ENCODE results near the gene CYB5D1.

- TF ChIP-seq CTCF (IDR thresholded peaks at IDR 0.05; ENCODE audit: low read depth, low read length) (no peak), POLR2A (IDR thresholded peaks at IDR 0.05; ENCODE audit: extremely low read depth, insufficient read length) (no peak), MAX (IDR thresholded peaks at IDR 0.05; ENCODE audit: low read depth, low read length) (no peak)
Measured at GRCh38 chr17:7853691-7854038, 4.1 kb upstream of the CYB5D1 start.

All from NB4 (cell line).